GM21825 (cell line): ENCODE data around the gene OSGEPL1.
"Not testable (repeated sequence)": the region's sequence is repeated elsewhere in the genome, so short reads cannot be mapped to it uniquely, and the experiment has no call there.

Experiments used
- ATAC-seq: cut with Tn5 transposase; IDR thresholded peaks from one replicate; pipeline ENCODE4 v1.9.1; 2021; ENCODE audit warnings: mild to moderate bottlenecking, moderate library complexity; ENCODE audit not compliant: unreplicated experiment

OSGEPL1 gene

GRCh38 chr2:189751080-189751658 lies 11.4 kb downstream of the OSGEPL1 start:
- ATAC-seq = peak; percentile 52

GRCh38 chr2:189729430-189729829 lies 33.2 kb downstream of the OSGEPL1 start:
- ATAC-seq = no peak

GRCh38 chr2:189726849-189727248 lies 35.7 kb downstream of the OSGEPL1 start:
- ATAC-seq = no peak

- no peak for ATAC-seq
Observed at GRCh38 chr2:189726271-189726670, 36.3 kb downstream of the OSGEPL1 start.

- no peak for ATAC-seq
Observed at GRCh38 chr2:189723192-189723591, 39.4 kb downstream of the OSGEPL1 start.

- no peak for ATAC-seq
Observed at GRCh38 chr2:189719571-189719970, 43.0 kb downstream of the OSGEPL1 start.

GRCh38 chr2:189717593-189717992 lies 45.0 kb downstream of the OSGEPL1 start:
- ATAC-seq = not testable (repeated sequence)

GRCh38 chr2:189709501-189710221 lies 52.9 kb downstream of the OSGEPL1 start:
- no peak for ATAC-seq

- ATAC-seq = no peak
Observed at GRCh38 chr2:189702071-189702470, 60.5 kb downstream of the OSGEPL1 start.

GRCh38 chr2:189700681-189701080 lies 61.9 kb downstream of the OSGEPL1 start:
- no peak for ATAC-seq

GRCh38 chr2:189698020-189698887 lies 64.3 kb downstream of the OSGEPL1 start:
- no peak for ATAC-seq
